CD4-positive, alpha-beta T cell treated with Interleukin-6 at 100 ng/mL for 8 hours (primary cell): Measurements from ENCODE around the gene MPRIP.
A peak's percentile ranks its signal among the peaks of the same experiment; 100 is the strongest.

ENCODE experiments used
- DNase-seq: peaks from one replicate; pipeline ENCODE4 v3.0.0-alpha.2; 2020; ENCODE audit warnings: mixed read lengths, low spot score

Gene MPRIP

GRCh38 chr17:17028059-17028877, 14.0 kb upstream of the MPRIP start:
- no peak for DNase-seq

- DNase-seq: no peak
These were observed 13.2 kb upstream of the MPRIP start for GRCh38 chr17:17028878-17029535.

- DNase-seq: no peak
These were observed 12.3 kb upstream of the MPRIP start for GRCh38 chr17:17029938-17030337.

GRCh38 chr17:17030515-17031211, 11.6 kb upstream of the MPRIP start:
- no peak for DNase-seq

- DNase-seq: no peak
These were observed 10.0 kb upstream of the MPRIP start for GRCh38 chr17:17032131-17032692.

- DNase-seq: no peak
These were observed 8.8 kb upstream of the MPRIP start for GRCh38 chr17:17033466-17033865.

GRCh38 chr17:17034026-17034425, 8.2 kb upstream of the MPRIP start:
- no peak for DNase-seq

- no peak for DNase-seq
These were observed 7.7 kb upstream of the MPRIP start for GRCh38 chr17:17034496-17035075.

GRCh38 chr17:17035490-17035889, 6.8 kb upstream of the MPRIP start:
- DNase-seq: no peak

GRCh38 chr17:17035920-17036523, 6.2 kb upstream of the MPRIP start:
- DNase-seq: no peak

- no peak for DNase-seq
These were observed 5.7 kb upstream of the MPRIP start for GRCh38 chr17:17036524-17036998.

- no peak for DNase-seq
These were observed 2.3 kb upstream of the MPRIP start for GRCh38 chr17:17039911-17040310.

- DNase-seq: no peak
These were observed 1.2 kb upstream of the MPRIP start for GRCh38 chr17:17041018-17041521.

GRCh38 chr17:17041571-17042383, 480 bp upstream of the MPRIP start:
- DNase-seq: peak; percentile 98

- no peak for DNase-seq
These were observed 699 bp downstream of the MPRIP start for GRCh38 chr17:17042851-17043460.

GRCh38 chr17:17043461-17044271, 1.4 kb downstream of the MPRIP start:
- no peak for DNase-seq

GRCh38 chr17:17044846-17045561, 2.7 kb downstream of the MPRIP start:
- DNase-seq: no peak

- no peak for DNase-seq
These were observed 5.8 kb downstream of the MPRIP start for GRCh38 chr17:17048106-17048505.
